Fibroblast of skin of right biceps (primary cell): ENCODE results near the gene TTC7B.
"Not testable (repeated sequence)": the region's sequence is repeated elsewhere in the genome, so short reads cannot be mapped to it uniquely, and the experiment has no call there.

Experiments
- DNase-seq: peaks from one replicate; pipeline ENCODE4 v3.0.0-alpha.2; 2013

Gene TTC7B

GRCh38 chr14:90538095-90538494 lies 278.1 kb downstream of the TTC7B start:
- DNase-seq, result no peak

GRCh38 chr14:90536511-90537191 lies 279.6 kb downstream of the TTC7B start:
- no peak for DNase-seq

- no peak for DNase-seq
Observed at GRCh38 chr14:90536092-90536491, 280.1 kb downstream of the TTC7B start.

- DNase-seq, result no peak
Observed at GRCh38 chr14:90535556-90536090, 280.6 kb downstream of the TTC7B start.

- no peak for DNase-seq
Observed at GRCh38 chr14:90534838-90535555, 281.2 kb downstream of the TTC7B start.

GRCh38 chr14:90534091-90534837 lies 282.0 kb downstream of the TTC7B start:
- no peak for DNase-seq

GRCh38 chr14:90533591-90534021 lies 282.6 kb downstream of the TTC7B start:
- DNase-seq, result no peak

GRCh38 chr14:90532826-90533525 lies 283.3 kb downstream of the TTC7B start:
- DNase-seq, result no peak

- DNase-seq, result no peak
Observed at GRCh38 chr14:90531497-90531896, 284.7 kb downstream of the TTC7B start.

GRCh38 chr14:90530523-90530922 lies 285.7 kb downstream of the TTC7B start:
- no peak for DNase-seq

GRCh38 chr14:90527978-90528377 lies 288.3 kb downstream of the TTC7B start:
- no peak for DNase-seq

- not testable (repeated sequence) for DNase-seq
Observed at GRCh38 chr14:90526536-90526935, 289.7 kb downstream of the TTC7B start.

GRCh38 chr14:90525353-90526028 lies 290.7 kb downstream of the TTC7B start:
- not testable (repeated sequence) for DNase-seq

GRCh38 chr14:90523961-90524875 lies 292.0 kb downstream of the TTC7B start:
- no peak for DNase-seq

- peak; percentile 43 for DNase-seq
Observed at GRCh38 chr14:90523544-90523943, 292.7 kb downstream of the TTC7B start.

- peak; percentile 25 for DNase-seq
Observed at GRCh38 chr14:90522571-90523191, 293.5 kb downstream of the TTC7B start.

- no peak for DNase-seq
Observed at GRCh38 chr14:90521930-90522483, 294.2 kb downstream of the TTC7B start.

GRCh38 chr14:90521084-90521929 lies 294.9 kb downstream of the TTC7B start:
- DNase-seq, result peak; percentile 33

- no peak for DNase-seq
Observed at GRCh38 chr14:90520326-90520725, 295.9 kb downstream of the TTC7B start.
